CD4-positive, alpha-beta T cell treated with Interleukin-4 for 4 hours (primary cell): ENCODE results near the gene BAIAP2L1.
"Not testable (repeated sequence)": the region's sequence is repeated elsewhere in the genome, so short reads cannot be mapped to it uniquely, and the experiment has no call there.

ENCODE experiments used
- DNase-seq: peaks from one replicate; pipeline ENCODE4 v3.0.0-alpha.2; 2020

BAIAP2L1 gene

GRCh38 chr7:98398567-98399372 is 2.1 kb downstream of the BAIAP2L1 start:
- DNase-seq: no peak

- DNase-seq: no peak
Measured at GRCh38 chr7:98396768-98397167, 4.1 kb downstream of the BAIAP2L1 start.

- no peak for DNase-seq
Measured at GRCh38 chr7:98395951-98396350, 4.9 kb downstream of the BAIAP2L1 start.

- DNase-seq: no peak
Measured at GRCh38 chr7:98395481-98395880, 5.4 kb downstream of the BAIAP2L1 start.

- no peak for DNase-seq
Measured at GRCh38 chr7:98394377-98394836, 6.5 kb downstream of the BAIAP2L1 start.

- DNase-seq: no peak
Measured at GRCh38 chr7:98387544-98388226, 13.2 kb downstream of the BAIAP2L1 start.

- no peak for DNase-seq
Measured at GRCh38 chr7:98387131-98387530, 13.8 kb downstream of the BAIAP2L1 start.

- DNase-seq: not testable (repeated sequence)
Measured at GRCh38 chr7:98385532-98385931, 15.4 kb downstream of the BAIAP2L1 start.

- no peak for DNase-seq
Measured at GRCh38 chr7:98378210-98378819, 22.6 kb downstream of the BAIAP2L1 start.

- DNase-seq: no peak
Measured at GRCh38 chr7:98376711-98377110, 24.2 kb downstream of the BAIAP2L1 start.

- no peak for DNase-seq
Measured at GRCh38 chr7:98375664-98376063, 25.2 kb downstream of the BAIAP2L1 start.

GRCh38 chr7:98374285-98374680 is 26.6 kb downstream of the BAIAP2L1 start:
- DNase-seq: no peak

GRCh38 chr7:98372993-98373392 is 27.9 kb downstream of the BAIAP2L1 start:
- DNase-seq: no peak

- DNase-seq: no peak
Measured at GRCh38 chr7:98369726-98370125, 31.2 kb downstream of the BAIAP2L1 start.

- DNase-seq: no peak
Measured at GRCh38 chr7:98368716-98369115, 32.2 kb downstream of the BAIAP2L1 start.

- DNase-seq: no peak
Measured at GRCh38 chr7:98366562-98366938, 34.3 kb downstream of the BAIAP2L1 start.

GRCh38 chr7:98365863-98366561 is 34.9 kb downstream of the BAIAP2L1 start:
- no peak for DNase-seq

- no peak for DNase-seq
Measured at GRCh38 chr7:98364220-98364619, 36.7 kb downstream of the BAIAP2L1 start.

GRCh38 chr7:98362517-98362916 is 38.4 kb downstream of the BAIAP2L1 start:
- no peak for DNase-seq

- no peak for DNase-seq
Measured at GRCh38 chr7:98360221-98361130, 40.4 kb downstream of the BAIAP2L1 start.

GRCh38 chr7:98359395-98359794 is 41.5 kb downstream of the BAIAP2L1 start:
- no peak for DNase-seq

- DNase-seq: no peak
Measured at GRCh38 chr7:98358706-98359105, 42.2 kb downstream of the BAIAP2L1 start.
